SJCRH30 (cell line): ENCODE results near the gene TWF1. TPM values are rescaled to one million over a fixed set of nuclear protein-coding genes. Genes with fewer than 3 reads are reported as not detected.

Source experiments
- total RNA-seq: library from RNA; depleted of rRNA; stranded (reverse); fragments of >200 nt; shearing (Covaris generic); gene quantifications from 2 replicates; pipeline ENCODE4 v1.2.3, GENCODE V29; 2014; rRNA removed

TWF1 gene
- total RNA-seq, 1 experiment from 2014 or later: 147 TPM

Other genes starting within 250 kb of the TWF1 start
- gene PUS7L, start 47.5 kb downstream of the TWF1 start, total RNA-seq: 29.2 and 35.7 TPM in 2 replicates
- gene IRAK4, start 47.4 kb downstream of the TWF1 start, total RNA-seq: 13.5 and 15.7 TPM in 2 replicates
- gene TMEM117, start 29.8 kb upstream of the TWF1 start, total RNA-seq: 12.6 and 15.9 TPM in 2 replicates